Neuronal stem cell (in vitro differentiated cells): ENCODE measurements around the gene HOXD10.

Experiments
- small RNA-seq: library from polyadenylated mRNA; stranded (forward); fragments of <200 nt; extraction: miRNeasy Mini kit (QIAGEN cat#:217004); gene quantifications from one replicate; pipeline ENCODE3, GENCODE V24; 2013; ENCODE audit not compliant: insufficient read depth

Gene HOXD10

Small RNA genes lying within 50 kb of the gene (small RNA-seq; reads per million reads assigned to genes)
- 44.9 reads per million, percentile 92 among the genes with 10 or more reads in this experiment for gene MIR10B
